Measurements from ENCODE around the gene NFIA.
"Not testable (repeated sequence)": the region's sequence is repeated elsewhere in the genome, so short reads cannot be mapped to it uniquely, and the experiment has no call there.

Gene NFIA

DNA sequence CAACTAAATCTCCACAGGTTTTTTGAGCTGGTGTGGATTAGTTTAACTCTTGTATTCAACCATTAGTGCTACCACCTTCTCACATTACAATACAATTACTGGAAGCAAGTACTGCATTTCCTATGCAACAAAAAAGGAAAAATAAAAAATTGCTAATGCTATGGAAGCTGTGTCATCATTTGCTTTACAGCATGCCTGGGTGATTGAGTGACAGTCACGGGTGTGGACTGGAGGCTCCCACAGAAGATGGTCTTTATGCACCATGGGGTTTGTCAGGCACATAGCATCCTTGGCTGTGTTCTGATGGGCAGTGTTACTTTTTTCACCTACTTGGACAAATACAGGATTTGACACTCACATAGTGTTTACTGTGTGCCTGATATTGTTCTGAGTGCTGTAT lies 380.3 kb downstream of the NFIA start:
- no peak overlapping the region for H3K4me3 ChIP-seq (ENCODE audit: low read length)
- DNase-seq (ENCODE audit: low read depth, low spot score), result no peak

DNA sequence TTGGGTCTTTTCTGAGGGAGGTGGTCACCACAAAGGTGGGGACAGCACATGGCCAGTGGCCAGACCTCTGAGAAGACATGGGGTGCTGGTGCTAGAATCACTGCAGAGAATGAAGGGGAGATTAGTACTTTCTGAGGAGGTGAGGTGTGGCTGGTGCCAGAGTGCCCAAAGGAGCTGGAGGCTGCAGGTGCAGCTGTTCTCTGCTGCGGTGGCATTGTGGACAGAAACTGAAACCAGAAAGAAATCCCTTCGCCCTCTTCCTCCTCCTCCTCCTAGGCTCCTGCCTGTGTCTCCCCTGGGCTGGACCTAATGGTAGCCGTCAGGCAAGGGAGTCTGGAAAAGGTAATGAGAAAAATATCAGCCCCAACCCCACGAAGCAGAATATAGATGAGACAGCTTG lies 380.9 kb downstream of the NFIA start:
- no peak overlapping the region for H3K4me3 ChIP-seq (ENCODE audit: low read length)
- no peak for DNase-seq (ENCODE audit: low read depth, low spot score)

DNA sequence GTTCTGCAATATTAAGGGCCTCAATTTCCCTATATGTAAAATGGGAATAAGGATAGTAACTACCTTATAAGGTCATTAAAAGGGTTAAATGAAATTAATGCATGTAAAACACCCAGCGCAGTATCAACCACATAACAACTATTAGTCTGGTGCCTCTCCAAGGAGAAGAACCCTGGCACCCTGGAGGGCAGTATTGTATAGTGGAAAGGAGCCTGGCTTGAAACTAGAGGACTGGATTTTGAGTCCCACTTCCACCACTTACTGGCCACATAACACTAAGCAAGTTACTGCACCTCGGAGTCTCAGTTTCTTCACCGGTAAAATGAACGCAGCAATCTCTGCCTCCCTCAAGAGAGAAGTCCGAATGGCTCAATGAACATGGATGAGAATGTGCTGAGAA lies 385.5 kb downstream of the NFIA start:
- not testable (repeated sequence) for H3K4me3 ChIP-seq (ENCODE audit: low read length); DNase-seq (ENCODE audit: low read depth, low spot score)

DNA sequence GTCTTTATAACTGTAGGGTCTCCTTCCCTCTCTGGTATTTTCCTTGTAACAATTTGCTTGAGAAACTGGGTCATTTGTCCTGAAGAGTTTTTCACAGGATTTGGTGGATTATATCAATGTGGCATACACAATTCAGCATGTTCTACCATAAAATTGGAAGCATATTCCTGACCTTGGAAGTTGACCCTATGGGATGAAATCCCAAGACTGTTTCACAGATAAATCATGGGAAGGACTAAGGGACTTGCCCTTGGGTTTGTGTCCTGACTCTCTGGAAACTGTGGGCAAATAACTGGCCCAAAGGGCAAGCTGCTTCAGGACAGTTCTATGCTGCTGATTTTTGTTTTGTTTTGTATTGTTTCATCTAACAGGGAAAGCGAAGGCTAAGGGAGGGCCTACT lies 387.0 kb downstream of the NFIA start:
- H3K4me3 ChIP-seq (ENCODE audit: low read length), result no peak overlapping the region
- no peak for DNase-seq (ENCODE audit: low read depth, low spot score)

DNA sequence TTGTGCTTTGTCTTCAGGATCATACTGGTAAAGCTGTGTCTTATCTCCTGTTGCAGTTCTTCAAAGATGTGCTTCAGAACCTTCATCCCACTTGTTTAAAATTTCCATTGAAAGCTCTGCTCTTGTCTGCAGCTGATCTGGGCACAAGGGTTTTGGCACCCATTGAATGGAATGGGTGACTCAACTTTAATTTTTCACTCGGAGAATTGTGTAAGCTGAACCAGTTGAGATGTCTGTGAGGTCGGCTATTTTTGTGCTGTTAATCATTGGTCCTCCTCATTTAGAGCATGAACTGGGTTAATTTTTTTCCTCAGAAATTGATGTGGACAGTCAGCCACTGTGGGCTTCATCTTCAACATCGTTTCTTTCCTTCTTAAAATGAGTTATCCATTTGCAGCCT lies 390.5 kb downstream of the NFIA start:
- no peak for DNase-seq (ENCODE audit: low read depth, low spot score)
- H3K4me3 ChIP-seq (ENCODE audit: low read length), result no peak overlapping the region

DNA sequence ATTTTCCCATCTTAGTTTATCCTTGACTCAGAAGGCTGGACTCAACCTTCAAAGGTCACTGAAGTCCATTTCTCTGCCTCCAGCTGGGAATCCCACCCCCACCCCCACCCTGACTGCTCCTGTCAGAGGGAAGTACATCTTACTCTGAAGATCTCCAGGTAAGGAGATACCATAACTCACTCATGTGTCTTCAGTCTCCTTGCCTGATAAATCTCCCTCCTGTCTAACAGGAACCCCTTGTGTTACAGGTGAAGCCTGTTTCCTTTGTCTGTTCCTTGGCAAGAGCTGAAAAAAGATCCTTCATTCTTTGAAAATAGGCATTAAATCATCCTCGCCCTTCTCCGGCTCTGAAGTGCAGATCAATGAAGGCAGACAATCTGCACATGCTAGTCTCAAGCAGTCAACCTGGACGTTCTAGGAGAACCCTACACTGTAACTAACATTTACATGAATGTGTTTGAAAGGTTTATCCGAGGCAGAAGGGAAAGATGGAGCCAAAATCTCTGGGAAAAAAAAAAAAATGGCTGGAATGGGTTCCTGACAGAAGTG lies 392.0 kb downstream of the NFIA start:
- H3K4me3 ChIP-seq (ENCODE audit: low read length), result no peak overlapping the region
- DNase-seq (ENCODE audit: low read depth, low spot score), result no peak

DNA sequence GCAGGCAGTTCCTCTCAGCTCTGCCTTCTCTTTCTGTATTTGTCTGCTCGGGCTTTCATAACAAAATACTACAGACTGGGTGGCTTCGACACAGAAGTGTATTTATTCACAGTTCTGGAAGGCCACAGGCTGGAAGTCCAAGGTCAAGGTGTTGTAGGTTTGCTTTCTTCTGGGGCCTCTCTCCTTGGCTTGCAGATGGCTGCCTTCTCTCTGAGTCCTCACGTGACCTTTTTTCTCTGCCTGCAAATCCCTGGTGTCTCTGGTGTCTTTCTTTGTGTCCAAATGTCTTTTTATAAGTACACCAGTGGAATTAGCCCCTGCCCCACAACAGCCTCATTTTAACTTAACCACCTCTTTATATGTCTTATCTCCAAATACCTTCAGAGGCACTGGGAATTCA lies 392.6 kb downstream of the NFIA start:
- no peak overlapping the region for H3K4me3 ChIP-seq (ENCODE audit: low read length)
- no peak for DNase-seq (ENCODE audit: low read depth, low spot score)

DNA sequence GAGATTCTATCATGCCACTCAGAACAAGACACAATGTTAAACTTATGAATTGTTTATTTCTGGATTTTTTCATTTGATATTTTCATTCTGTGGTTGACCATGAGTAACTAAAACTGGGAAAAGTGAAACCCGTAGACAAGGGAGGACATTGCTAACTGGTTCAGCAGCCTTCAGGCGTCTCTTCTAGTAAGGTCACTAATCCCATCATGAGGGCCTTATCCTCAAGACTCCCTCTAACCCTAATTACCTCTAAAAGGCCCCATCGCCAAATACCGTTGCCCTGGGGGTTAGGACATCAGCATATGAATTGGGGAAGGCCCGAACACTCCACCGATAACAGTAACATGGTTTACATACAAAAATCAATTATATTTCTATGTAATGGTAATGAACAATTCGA lies 394.9 kb downstream of the NFIA start:
- no peak for DNase-seq (ENCODE audit: low read depth, low spot score)
- no peak overlapping the region for H3K4me3 ChIP-seq (ENCODE audit: low read length)

DNA sequence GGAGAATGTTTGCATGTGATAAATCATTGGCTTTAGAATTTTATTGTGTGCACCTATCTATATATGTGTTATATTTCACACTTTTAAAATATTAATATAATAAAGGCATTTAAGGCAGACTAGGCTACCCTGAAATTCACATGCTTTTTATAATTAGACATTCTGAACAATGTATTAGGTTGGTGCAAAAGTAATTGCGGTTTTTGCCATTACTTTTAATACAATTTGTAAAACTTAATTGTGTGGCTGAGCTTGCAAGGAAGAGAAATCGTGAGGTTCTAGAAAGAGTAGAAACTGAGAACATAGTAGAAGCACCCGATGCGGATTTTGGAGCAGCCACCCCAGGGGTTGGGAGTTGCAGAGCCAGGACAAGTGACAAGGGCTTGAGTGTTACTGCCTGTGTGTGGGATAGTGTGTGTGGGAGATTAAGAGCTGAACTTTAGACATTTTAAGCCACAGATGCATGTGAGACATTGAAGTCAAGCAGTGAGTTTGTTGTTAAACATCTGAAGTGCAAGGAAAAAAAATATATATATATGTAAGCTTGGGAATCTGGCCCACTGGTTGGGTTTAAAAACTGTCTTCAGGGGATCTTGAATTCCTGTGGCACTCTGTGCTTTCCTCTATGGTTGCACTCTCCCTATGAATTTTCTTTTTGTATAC lies 398.0 kb downstream of the NFIA start:
- DNase-seq (ENCODE audit: low read depth, low spot score), result no peak
- H3K4me3 ChIP-seq (ENCODE audit: low read length), result no peak overlapping the region

DNA sequence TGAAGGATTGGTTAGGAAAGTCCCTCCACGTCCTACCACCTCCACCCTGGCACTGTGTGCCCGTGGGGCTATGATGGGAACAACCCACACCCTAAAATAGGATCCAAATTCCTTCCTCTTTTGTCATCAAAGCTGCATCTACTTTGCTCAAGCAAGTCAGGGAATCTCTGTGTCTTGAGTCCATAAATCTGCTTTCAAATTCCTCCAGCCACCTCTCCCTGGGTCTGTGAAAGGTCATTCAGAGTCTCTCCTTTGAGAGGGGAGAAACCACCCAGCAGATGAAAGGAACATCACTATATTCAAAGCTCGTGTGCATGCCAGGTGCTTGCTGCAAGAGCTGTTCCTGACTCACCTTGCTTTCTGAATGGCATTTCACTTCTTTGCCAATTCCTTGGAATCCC lies 399.0 kb downstream of the NFIA start:
- no peak overlapping the region for H3K4me3 ChIP-seq (ENCODE audit: low read length)
- DNase-seq (ENCODE audit: low read depth, low spot score), result no peak

DNA sequence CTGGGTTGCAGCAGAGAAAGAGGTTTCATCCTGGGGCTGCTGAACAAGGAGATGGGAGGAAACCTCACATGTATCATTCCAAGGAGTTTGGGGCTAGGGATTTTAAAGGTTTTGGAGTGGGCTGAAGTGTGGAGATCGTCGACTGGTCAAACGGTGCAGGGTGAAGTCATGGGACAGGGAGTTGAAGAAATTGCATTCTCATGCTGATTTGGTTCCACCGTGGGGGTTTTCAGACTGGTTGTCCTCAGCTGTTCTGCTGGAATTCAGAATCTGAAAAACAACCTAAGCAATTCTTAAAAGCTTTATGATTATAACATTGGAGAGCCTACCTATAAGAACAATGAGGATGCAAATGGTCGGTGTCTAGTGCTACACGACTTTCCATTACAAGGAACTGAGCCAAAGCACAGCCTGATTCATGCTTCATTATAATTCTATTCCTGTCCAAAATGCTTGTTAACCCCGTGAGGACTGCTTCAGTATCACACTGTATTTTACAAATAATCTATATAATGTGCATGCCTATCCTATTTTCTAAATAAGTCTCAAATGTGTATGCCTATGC lies 399.9 kb downstream of the NFIA start:
- DNase-seq (ENCODE audit: low read depth, low spot score), result no peak
- H3K4me3 ChIP-seq (ENCODE audit: low read length), result no peak overlapping the region

DNA sequence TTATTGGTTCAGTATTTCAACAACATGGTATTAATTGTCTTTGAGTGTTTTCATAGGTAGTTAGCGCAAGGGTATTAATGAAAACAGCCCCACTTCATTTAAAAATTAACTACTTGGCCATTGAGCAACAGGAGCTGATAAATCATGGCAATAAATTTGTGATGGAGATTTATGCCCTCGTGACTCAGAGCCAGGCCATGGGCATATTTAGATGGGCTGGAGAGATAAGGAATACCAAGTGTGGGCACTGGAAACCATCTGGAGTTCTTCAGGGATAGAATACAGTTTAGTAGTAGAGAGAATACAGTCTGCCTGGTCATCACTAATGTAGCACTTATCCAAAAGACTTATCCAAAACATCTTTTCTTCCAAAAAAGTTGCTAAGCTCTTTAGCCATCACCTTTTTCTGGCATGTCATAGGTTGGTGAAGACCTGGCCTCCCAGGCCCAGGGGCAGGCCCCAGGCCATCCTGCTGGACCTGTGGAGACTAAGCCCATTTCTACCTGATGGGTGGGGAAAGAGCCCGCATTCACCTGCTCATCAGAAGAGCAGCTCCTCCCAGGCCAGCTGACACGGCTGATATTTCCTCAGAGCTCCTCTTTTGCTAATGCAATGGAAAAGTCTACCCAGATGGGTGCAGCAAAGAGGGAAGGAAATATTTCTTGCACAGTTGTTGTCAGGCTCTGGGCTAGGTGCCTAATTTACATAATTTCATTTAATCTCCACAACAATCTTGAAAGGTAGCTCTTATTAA lies 404.6 kb downstream of the NFIA start:
- DNase-seq (ENCODE audit: low read depth, low spot score), result no peak
- H3K4me3 ChIP-seq (ENCODE audit: low read length), result no peak overlapping the region

DNA sequence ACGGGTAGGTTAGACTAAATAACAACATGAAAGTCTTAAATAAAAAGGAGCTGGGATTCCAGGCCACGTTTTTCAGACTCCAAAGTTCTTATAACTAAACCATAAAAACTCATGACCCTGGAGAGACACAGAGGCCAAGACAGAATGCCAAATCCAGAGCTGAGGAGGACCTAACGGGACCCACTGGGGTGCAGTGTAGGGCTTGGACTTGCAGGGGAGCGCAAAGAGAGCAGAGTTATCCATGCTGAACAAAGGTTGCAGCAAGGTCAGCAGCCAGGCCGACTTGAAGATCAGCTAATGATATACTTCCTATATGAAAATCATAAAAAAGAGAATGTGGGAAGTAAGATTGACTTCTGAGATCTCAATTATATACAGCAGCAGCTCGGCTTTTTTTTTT lies 405.4 kb downstream of the NFIA start:
- DNase-seq (ENCODE audit: low read depth, low spot score), result no peak
- H3K4me3 ChIP-seq (ENCODE audit: low read length), result no peak overlapping the region

DNA sequence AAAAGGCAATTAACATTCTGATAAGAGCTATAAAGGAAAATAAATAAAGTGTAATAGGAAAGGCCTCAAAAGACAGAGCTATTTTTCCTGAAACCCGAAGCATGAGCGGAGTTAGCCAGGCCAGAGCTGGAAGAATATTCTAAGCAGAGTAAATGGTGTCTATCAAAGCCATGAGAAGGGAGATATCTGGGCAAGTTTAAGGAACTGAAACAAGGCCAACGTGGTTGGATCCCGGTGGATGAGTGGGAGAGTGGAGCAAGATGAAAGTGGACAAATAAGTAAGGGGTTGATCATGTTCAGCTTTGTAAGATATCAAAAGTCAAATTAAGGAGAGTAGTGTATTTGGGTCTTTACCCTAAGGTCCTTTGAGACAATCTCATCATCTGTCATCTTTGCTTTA lies 408.6 kb downstream of the NFIA start:
- no peak for DNase-seq (ENCODE audit: low read depth, low spot score)
- H3K4me3 ChIP-seq (ENCODE audit: low read length), result no peak overlapping the region

DNA sequence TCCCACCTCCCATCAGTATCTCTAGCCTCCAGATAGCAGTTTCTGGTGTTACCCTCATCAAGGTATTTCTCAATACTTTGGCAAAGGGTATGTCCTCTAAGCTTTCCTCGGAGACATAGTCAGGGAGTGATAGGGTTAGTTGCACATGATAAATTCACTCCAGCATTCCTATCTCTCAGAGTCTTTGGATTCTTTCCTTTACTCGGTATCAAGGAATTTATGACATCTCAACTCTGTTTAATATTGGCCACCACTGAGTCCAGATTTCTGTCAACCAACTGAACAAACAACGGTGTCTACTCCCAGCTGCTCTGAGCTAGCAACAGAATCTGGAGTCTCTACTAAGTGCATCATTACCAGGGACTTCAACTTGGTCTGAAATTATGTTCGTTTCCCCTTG lies 409.1 kb downstream of the NFIA start:
- no peak overlapping the region for H3K4me3 ChIP-seq (ENCODE audit: low read length)
- no peak for DNase-seq (ENCODE audit: low read depth, low spot score)

DNA sequence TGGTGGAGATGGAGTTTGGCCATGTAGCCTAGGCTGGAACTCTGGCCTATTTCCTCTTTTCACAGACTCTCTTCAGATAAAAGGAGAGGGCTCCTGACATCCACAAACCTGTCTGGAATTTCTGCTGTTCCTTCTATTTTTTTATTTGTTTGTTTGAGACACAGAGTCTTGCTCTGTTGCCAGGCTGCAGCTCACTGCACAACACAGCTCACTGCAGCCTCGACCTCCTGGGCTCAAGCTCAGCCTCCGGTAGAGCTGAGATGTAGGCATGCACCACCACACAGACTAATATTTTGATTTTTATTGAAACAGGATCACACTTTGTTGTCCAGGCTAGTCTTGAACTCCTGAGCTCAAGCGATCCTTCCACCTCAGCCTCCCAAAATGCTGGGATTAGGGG lies 411.6 kb downstream of the NFIA start:
- DNase-seq (ENCODE audit: low read depth, low spot score), result no peak
- H3K4me3 ChIP-seq (ENCODE audit: low read length), result no peak overlapping the region

DNA sequence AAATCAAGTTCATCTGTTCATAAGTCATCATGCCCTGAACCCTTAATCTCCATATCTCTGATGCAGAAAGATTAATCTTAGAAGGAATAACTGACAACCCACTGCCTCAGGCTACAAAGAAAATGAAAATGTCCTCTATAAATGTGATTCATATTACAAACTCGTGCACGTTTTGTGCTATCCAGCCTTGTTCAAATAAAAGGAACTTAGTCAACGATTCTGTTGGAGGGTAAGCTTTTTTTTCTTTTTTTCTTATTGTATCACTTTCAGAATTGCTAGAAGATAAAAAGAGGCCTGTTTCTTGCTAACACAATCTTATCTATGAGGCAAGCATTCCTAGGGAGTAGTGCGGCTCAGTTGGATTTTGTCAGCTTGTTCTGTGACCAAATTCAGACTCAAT lies 414.1 kb downstream of the NFIA start:
- DNase-seq (ENCODE audit: low read depth, low spot score), result no peak
- no peak overlapping the region for H3K4me3 ChIP-seq (ENCODE audit: low read length)

DNA sequence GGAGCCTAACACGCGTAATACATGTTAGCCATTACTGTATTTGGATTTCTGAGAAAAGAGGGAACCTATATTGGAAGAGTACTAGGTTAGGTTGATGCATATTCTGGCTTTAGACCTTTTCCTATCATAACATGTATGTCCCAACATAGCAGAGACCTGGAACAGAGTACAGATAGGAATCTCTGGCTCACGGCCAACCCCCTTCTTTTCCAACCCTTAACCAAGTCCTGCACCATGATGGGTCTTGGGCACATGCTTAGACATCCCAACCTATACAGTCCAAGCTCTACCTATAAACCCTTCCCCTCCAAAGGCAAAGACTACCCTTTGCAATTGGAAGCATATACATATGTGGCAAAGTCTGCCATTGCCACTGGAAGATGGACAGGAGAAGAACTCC lies 414.7 kb downstream of the NFIA start:
- H3K4me3 ChIP-seq (ENCODE audit: low read length), result no peak overlapping the region
- DNase-seq (ENCODE audit: low read depth, low spot score), result no peak

DNA sequence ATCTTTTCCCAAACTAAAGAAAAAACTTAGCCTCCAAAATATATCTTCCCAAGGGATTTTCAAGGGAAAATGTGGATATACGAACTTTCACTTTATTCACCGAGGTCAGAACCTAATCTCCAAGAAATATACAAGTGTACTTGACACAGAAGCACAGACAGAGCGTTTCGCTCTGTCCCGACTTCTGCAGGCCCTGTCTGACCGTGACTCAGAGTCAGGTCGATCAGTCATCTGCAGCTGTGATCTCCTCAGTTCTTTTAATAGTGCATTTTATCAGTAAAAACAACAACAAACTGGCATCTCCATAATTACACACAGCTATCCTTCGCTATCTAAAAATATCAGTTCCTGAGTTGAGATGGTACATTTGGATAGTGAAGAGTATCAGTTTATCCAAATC lies 416.0 kb downstream of the NFIA start:
- no peak overlapping the region for H3K4me3 ChIP-seq (ENCODE audit: low read length)
- DNase-seq (ENCODE audit: low read depth, low spot score), result no peak
